HEK293T (cell line): ENCODE data around the gene CASTOR1.

ENCODE experiments used
- CTCF ChIA-PET: fragments of 350-600 bp; formaldehyde crosslinking; extraction: SDS; loops from one replicate; lab custom pipeline; 2021; ENCODE audit warnings: antibody characterized with exemption, inconsistent platforms; lab: Yijun Ruan, JAX
- POLR2A ChIA-PET: fragments of 350-600 bp; formaldehyde crosslinking; extraction: SDS; loops from one replicate; lab custom pipeline; 2020; ENCODE audit warnings: antibody characterized with exemption, inconsistent platforms; lab: Yijun Ruan, JAX
- DNase-seq: peaks from one replicate; pipeline ENCODE4 v3.0.0; 2012; ENCODE audit warnings: mixed read lengths; ENCODE audit errors: extremely low spot score
- ARNT ChIP-seq: fragments of 450-650 bp; IDR thresholded peaks from 2 replicates; pipeline ENCODE4 v1.6.1; 2017; ENCODE audit warnings: mild to moderate bottlenecking
- BHLHE40 ChIP-seq: fragments of 450-650 bp; IDR thresholded peaks from 2 replicates; pipeline ENCODE4 v1.6.1; 2016; ENCODE audit warnings: mild to moderate bottlenecking, moderate library complexity, borderline replicate concordance
- CTBP1 ChIP-seq: fragments of 450-650 bp; IDR thresholded peaks from 2 replicates; pipeline ENCODE4 v1.6.1; 2016; ENCODE audit warnings: borderline replicate concordance
- ELF4 ChIP-seq: fragments of 450-650 bp; IDR thresholded peaks from 2 replicates; pipeline ENCODE4 v1.6.1; 2017; ENCODE audit warnings: antibody characterized with exemption
- FOXA1 ChIP-seq: fragments of 450-650 bp; IDR thresholded peaks from 2 replicates; pipeline ENCODE4 v1.6.1; 2016; ENCODE audit warnings: mild to moderate bottlenecking
- FOXK2 ChIP-seq: fragments of 450-650 bp; IDR thresholded peaks from 2 replicates; pipeline ENCODE4 v1.6.1; 2016; ENCODE audit warnings: mild to moderate bottlenecking
- FOXM1 ChIP-seq: fragments of 450-650 bp; IDR thresholded peaks from 2 replicates; pipeline ENCODE4 v1.6.1; 2017; ENCODE audit warnings: mild to moderate bottlenecking, borderline replicate concordance
- HDGF ChIP-seq: fragments of 450-650 bp; IDR thresholded peaks from 2 replicates; pipeline ENCODE4 v1.6.1; 2017; ENCODE audit warnings: antibody characterized with exemption, borderline replicate concordance
- L3MBTL2 ChIP-seq: fragments of 450-650 bp; conservative IDR thresholded peaks from 2 replicates; pipeline ENCODE4 v1.6.1; 2016; ENCODE audit warnings: mild to moderate bottlenecking
- LEF1 ChIP-seq: fragments of 450-650 bp; IDR thresholded peaks from 2 replicates; pipeline ENCODE4 v1.6.1; 2017; ENCODE audit warnings: mild to moderate bottlenecking, borderline replicate concordance
- NFRKB ChIP-seq: fragments of 450-650 bp; IDR thresholded peaks from 2 replicates; pipeline ENCODE4 v1.6.1; 2016; ENCODE audit warnings: mild to moderate bottlenecking, moderate library complexity
- SP1 ChIP-seq: fragments of 450-650 bp; IDR thresholded peaks from 2 replicates; pipeline ENCODE4 v1.6.1; 2017
- SUZ12 ChIP-seq: fragments of 450-650 bp; IDR thresholded peaks from 2 replicates; pipeline ENCODE4 v1.6.1; 2016; ENCODE audit warnings: mild to moderate bottlenecking
- TARDBP ChIP-seq: fragments of 450-650 bp; IDR thresholded peaks from 2 replicates; pipeline ENCODE4 v1.6.1; 2016
- ZNF384 ChIP-seq: fragments of 450-650 bp; IDR thresholded peaks from 2 replicates; pipeline ENCODE4 v1.6.1; 2016
- TF ChIP-seq, protein P1 (sequence below): fragments of 450-650 bp; IDR thresholded peaks from 2 replicates; pipeline ENCODE4 v1.6.1; 2016

CASTOR1 gene

DNA sequence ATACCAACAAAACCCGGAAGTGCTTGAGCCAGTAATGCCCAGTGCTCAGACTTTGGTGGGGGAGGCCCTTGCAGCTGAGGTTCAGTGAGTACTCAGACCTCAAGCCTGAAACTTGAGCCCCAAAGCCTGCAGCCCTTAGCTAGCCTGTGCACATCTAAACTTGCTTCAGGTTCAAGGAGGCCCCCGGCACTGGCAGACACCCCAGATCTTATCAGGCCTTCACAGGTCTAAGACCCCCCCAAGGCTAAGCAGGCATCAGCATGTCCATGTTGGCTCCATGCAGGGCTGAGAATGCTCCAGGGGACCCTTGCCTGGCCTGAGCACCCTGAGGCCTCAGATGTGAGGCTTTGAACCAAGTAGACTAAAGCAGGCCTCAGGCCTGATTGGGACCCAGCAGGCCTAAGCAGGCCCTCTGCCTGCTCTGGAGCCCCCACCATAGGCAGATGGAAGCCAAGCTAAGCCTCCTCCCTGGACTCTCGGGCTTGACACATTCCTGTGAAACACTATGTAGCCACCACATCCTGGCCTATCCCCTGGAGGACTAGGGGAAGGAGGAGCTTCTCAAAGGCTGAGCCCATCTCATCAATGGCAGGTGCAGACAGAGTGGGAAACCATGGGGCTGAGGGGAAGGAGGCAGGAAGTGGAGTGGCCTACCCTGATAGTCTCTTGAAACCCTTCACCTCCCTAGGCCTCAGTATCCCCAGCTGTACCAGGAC lies 1.2 kb upstream of the CASTOR1 start:
- TF ChIP-seq FOXA1 (no peak), TARDBP (no peak), FOXM1 (no peak), ELF4 (no peak), LEF1 (no peak), L3MBTL2 (no peak), BHLHE40 (no peak), HDGF (no peak), ZNF384 (no peak), CTBP1 (no peak), SUZ12 (no peak), FOXK2 (no peak), SP1 (no peak), NFRKB (no peak), ARNT (no peak)
- TF ChIP-seq, protein P1, sequence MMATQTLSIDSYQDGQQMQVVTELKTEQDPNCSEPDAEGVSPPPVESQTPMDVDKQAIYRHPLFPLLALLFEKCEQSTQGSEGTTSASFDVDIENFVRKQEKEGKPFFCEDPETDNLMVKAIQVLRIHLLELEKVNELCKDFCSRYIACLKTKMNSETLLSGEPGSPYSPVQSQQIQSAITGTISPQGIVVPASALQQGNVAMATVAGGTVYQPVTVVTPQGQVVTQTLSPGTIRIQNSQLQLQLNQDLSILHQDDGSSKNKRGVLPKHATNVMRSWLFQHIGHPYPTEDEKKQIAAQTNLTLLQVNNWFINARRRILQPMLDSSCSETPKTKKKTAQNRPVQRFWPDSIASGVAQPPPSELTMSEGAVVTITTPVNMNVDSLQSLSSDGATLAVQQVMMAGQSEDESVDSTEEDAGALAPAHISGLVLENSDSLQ = no peak
- ChIA-PET POLR2A (interaction anchor here (0.7 to 2.3 kb wide), 5 partner anchors 11 to 107 kb away, joined by 3 to 16 read pairs (median 4); partner anchors contain the start of genes CCDC157, RNF215, SEC14L2 and SF3A1), CTCF (interaction anchor here (0.5 to 0.8 kb wide), 3 partner anchors 97 to 105 kb away, joined by 3 to 6 read pairs (median 3); no protein-coding TSS in a partner anchor)
- DNase-seq = no peak

DNA sequence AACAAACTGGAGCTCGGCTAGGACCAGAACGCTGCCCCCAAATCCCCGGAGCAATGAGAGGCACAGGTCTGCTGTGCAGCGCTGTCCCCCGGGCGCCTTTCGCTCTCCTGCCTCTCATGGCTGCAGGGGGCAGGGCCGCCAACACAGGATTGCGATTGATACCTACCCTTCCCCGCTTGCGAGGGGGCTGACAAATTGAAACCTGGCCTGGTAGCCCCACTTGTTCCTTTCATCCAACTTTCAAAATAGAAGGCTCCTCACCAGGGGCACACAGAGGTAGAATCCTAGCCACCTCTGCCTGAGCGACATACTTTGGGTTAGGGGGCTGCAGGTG lies 642 bp upstream of the CASTOR1 start:
- no peak for DNase-seq
- ChIA-PET POLR2A (interaction anchor here (2.0 to 2.3 kb wide), 2 partner anchors 37 to 66 kb away, joined by 10 to 16 read pairs; partner anchors contain the start of genes CCDC157, SF3A1 and TBC1D10A), CTCF (interaction anchor here (0.6 kb wide), 1 partner anchor 98 kb away, joined by 3 read pairs; no protein-coding TSS in a partner anchor)
- TF ChIP-seq, protein P1 = no peak
- TF ChIP-seq FOXA1 (no peak), LEF1 (no peak), ELF4 (no peak), TARDBP (no peak), CTBP1 (no peak), L3MBTL2 (no peak), HDGF (no peak), BHLHE40 (no peak), ZNF384 (no peak)

DNA sequence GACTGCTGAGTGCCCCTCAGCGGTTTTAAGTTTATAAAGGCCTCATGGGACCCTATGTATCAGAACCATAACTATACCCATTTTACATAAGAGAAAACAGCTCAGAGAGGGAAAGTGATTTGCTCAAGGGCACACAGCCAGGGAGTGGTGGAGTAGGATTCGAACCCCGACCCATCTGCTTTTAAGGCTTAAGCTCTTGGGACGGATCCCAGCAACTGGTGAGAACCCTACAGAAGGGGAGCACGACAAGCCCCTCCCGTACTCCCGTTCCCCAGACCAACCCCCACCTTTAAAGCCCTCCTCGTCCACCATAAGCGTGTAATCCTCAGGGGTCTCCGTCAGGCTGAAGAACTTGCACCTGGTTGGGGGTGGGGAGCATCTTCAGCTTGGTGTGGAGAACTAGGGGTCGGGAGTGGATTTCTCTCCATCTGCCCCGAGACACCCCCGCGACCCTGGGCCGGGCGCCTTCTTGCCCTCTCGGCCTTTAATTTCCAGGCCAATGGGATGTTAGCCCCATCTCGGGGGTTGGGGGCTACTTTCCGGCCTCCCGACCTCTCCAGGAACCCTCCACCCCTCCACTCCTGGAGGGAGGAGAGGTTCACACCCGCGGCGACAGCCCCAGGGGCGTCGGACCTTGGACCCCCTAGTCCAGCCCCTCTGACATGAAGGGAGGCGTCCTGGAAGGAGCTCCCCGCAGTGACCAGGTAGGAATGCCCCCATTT lies 725 bp downstream of the CASTOR1 start:
- no peak for DNase-seq
- TF ChIP-seq, protein P1 = no peak
- no peak for TF ChIP-seq FOXK2
- TF ChIP-seq L3MBTL2 = 0 out of 2 replicates have a peak, but pooled peaks have one; percentile 9
- no peak for TF ChIP-seq SUZ12
- TF ChIP-seq ZNF384 = no peak
- POLR2A ChIA-PET = interaction anchor here (0.7 to 1.9 kb wide), 11 partner anchors 8 to 135 kb away, joined by 3 to 11 read pairs (median 4); partner anchors contain the start of genes CCDC157, RNF215, SEC14L2 and SF3A1
- CTCF ChIA-PET = interaction anchor here (0.6 to 2.5 kb wide), 25 partner anchors 8 to 815 kb away, joined by 3 to 24 read pairs (median 4); partner anchors contain the start of genes CCDC157, RNF215, SEC14L2 and SF3A1

DNA sequence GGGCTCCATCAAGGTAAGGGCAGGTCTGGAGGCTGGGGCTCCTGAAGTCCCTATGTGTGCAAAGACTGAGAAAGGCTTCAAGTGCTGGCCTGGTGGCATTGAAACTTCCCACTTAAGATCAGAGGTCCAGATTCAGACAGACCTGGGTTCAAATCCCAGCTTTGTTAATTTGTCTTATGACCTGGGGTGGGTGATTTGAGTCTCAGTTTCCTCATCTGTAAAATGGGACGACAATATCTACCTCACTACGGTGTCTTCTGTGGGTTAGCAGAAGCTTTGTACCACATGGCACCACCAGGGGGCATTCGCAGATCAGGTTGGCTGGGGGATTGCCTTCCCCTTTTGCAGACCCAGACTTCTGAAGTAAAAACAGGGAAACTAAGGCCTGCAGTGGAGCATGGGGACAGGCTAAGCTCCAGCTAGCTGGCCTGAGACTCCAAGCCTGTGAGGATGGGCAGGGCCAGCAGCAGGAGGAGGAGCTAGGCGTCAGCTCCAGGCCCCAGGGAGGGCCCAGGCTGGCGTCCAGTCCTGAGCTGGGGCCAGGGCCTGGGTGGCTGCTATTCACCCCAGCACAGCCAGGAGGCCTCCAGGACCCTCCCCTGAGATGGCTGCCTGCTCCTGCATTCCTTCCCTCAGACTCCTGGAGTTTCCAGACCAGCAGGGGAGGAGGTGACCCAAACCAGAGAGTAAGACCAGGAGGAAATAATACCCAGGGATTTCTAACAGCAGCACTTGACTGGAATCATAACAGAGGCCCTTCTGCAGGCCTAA lies 1.5 kb downstream of the CASTOR1 start:
- TF ChIP-seq FOXK2 = no peak
- no peak for TF ChIP-seq ELF4
- 0 out of 2 replicates have a peak, but pooled peaks have one; percentile 12 for TF ChIP-seq LEF1
- TF ChIP-seq HDGF = 0 out of 2 replicates have a peak, but pooled peaks have one; percentile 84
- POLR2A ChIA-PET = interaction anchor here (0.7 to 1.9 kb wide), 11 partner anchors 8 to 136 kb away, joined by 3 to 11 read pairs (median 4); partner anchors contain the start of genes CCDC157, RNF215, SEC14L2 and SF3A1
- DNase-seq = peak; percentile 76
- CTCF ChIA-PET = interaction anchor here (0.6 to 2.5 kb wide), 25 partner anchors 9 to 379 kb away, joined by 3 to 24 read pairs (median 4); partner anchors contain the start of genes CCDC157, RNF215, SEC14L2 and SF3A1

DNA sequence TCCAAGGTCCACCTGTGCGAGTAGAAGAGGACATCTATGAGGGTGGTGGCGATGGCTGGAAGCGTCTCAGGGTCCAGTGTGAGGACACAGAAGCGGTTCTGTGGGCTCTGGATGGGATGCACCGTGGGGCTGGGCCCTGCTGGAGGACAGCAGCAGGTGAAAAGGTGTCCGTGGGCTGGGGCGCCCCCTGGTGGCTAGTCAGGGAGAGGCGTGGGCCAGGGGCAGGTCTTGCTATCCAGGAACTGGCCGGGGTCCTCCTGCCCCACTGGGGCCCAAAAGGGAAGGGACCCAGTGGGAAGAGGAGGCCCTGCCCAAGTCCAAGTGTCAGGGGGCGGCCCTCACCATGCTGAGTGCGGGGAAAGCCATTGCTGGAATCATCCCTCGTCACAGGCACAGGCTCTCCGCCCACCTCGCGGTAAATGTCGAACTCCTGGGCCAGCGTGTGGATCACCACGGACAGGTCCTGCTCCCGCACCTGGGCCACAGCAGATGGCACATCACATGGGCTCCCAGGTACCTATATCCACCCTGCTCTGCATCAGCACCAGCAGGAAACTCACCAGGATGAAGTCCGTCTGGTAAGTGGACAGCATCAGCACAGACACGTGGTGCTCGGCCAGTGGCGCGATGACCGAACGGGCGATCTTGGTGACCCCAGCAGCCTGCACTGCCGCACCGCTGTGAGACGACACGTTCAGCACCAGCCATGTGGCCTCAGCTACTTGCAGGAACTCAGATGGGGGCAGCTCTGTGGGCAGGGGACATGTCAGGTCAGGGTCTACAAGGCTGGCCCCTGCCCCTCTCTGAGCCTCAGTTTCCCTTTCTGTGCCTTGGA lies 2.3 kb downstream of the CASTOR1 start:
- ChIA-PET POLR2A (interaction anchor here (1.0 to 1.7 kb wide), 2 partner anchors 62 to 85 kb away, joined by 3 to 4 read pairs; no protein-coding TSS in a partner anchor), CTCF (interaction anchor here (0.6 to 2.5 kb wide), 13 partner anchors 19 to 179 kb away, joined by 3 to 24 read pairs (median 7); partner anchors contain the start of genes CCDC157, RNF215, SEC14L2 and SF3A1)
- TF ChIP-seq NFRKB = no peak
- TF ChIP-seq ZNF384 = no peak
- no peak for TF ChIP-seq CTBP1
- no peak for TF ChIP-seq L3MBTL2
- TF ChIP-seq ARNT = no peak
- no peak for TF ChIP-seq FOXM1
- TF ChIP-seq SP1 = no peak
- no peak for TF ChIP-seq SUZ12
- TF ChIP-seq TARDBP = no peak
- no peak for TF ChIP-seq BHLHE40
- TF ChIP-seq LEF1 = no peak
- no peak for TF ChIP-seq FOXA1
- no peak for TF ChIP-seq FOXK2
- TF ChIP-seq, protein P1 = no peak
- no peak for TF ChIP-seq HDGF
- TF ChIP-seq ELF4 = no peak
- DNase-seq = peak; percentile 86
